ENCODE results near the gene EPB42.
"Not testable (repeated sequence)": the region's sequence is repeated elsewhere in the genome, so short reads cannot be mapped to it uniquely, and the experiment has no call there.

The EPB42 gene

DNA sequence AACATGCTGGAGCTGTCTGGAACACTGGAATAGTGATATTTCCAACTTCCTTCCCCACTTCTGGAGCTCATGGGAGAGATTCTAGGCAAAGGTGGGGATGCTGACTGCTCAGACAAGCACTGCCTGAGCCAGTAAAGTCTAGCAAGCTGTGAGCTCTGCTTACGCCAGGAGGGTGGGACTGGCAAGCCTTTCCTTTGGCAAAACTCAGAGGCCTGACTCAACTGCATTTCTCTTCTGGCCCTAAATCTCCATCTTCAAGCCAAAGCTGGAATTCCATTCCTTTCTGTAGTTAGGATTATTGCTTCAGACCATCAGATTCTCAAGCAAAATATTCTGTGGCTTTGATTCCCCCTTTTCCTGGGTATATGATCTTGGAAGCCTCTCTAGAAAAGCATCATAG lies 20.3 kb upstream of the EPB42 start:
- peak; percentile 45 for DNase-seq (ENCODE audit: low spot score)

DNA sequence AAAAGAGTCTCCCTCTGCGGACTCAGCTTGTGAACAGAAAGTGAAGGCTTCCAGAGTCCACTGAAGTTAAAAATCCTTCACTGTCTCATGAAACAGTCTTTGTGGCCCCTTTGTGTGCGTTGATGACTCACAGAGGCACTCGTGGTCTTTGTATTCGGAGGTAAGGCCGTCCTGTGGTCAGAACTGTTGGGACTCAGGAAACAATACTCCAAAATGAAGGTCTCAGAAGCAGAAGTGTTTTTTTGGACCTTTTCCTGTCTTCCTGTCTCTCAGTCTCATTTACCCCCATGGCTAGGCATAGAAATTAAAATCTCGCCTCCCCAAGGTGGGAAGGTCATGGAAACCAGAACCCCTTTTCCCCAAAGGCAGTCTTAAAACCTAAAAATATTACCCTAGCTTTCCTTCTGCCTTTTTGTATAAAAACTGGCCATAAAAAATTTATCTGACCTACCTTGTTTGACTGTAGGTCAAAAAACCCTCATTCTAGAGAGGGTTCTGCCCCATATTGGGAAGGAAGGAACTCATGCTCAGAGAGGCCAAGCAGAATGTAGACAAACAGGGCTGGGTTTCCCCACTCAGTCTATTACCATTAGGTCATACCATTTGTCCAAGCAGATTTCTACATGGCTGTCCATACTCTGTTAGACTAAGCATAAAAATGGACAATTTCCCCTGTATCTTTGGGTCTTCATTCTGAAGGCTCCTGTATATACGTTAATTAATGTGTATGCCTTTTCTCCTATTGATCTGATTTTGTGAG lies 19.1 kb upstream of the EPB42 start:
- no peak for DNase-seq (ENCODE audit: low spot score)

DNA sequence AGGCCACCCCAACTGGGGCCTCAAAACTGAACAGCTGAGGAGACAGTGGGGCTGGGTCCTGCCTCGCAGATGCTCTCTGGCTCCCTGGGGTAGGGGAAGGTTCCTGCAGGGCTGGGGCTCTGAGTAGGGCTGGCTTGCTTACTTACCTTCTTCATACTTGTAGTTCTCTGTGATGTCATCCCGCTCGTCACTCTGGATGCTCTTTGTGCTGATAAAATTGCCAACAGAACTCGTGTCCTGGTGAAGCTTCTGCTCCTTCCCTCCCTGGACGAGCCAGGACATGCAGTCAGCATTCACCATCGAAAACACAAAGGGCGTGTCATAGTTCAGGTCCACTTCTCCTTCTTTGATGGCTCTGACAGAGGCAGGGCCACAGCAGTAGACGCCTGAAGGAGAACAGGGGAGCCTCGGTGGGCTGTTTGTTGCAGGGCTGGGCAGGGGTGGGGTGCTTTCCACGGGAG lies 17.9 kb upstream of the EPB42 start:
- DNase-seq (ENCODE audit: low spot score) = no peak

DNA sequence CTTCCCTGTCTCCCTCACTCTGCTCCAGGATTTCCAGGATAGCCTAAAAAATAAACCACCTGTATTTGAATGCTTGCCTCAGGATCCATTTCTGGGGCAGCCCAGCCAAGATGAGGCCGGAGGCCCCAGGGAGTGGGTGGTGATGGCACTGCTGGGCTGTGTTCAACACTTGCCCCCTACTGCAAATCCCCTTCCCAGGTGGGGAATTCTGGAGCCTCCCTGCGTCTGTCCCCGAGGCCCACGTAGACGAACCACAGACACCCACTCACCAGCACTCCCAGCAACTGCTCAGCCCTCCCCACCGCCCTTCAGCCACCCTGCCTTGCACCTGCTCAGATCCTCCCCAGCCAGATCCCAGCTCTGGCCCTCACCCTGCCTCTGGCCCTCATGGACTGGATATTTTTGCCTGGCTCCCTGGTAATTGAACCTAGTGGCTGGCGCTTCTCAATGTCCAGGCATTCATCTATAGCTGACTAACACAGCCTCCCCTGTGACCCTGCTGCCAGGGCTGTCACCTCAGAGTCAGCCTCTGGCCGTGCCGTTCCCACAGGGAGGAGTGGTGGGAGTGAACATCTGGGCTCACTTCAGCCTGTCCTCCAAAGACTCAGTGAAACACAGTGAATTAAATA lies 17.1 kb upstream of the EPB42 start:
- DNase-seq (ENCODE audit: low spot score) = no peak

DNA sequence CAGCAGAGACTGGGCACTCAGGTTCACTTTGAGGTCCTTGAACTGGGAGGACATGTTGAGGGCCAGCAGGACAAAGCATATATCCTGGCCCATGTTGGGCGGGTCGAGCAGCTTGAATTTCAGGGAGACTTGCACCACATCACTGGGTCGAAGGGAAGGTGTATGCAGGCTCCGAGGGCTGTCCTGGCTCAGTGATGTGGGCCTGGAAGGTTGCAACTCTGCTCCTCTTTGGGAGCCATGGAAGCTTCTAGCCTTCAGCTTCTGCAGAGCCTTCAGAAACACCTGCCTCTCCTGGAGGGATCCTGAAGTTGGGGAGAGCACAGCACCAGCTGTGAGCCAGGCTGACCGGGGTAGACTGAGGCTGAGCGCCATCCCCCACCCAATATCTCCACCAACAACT lies 14.7 kb upstream of the EPB42 start:
- DNase-seq (ENCODE audit: low spot score) = no peak

DNA sequence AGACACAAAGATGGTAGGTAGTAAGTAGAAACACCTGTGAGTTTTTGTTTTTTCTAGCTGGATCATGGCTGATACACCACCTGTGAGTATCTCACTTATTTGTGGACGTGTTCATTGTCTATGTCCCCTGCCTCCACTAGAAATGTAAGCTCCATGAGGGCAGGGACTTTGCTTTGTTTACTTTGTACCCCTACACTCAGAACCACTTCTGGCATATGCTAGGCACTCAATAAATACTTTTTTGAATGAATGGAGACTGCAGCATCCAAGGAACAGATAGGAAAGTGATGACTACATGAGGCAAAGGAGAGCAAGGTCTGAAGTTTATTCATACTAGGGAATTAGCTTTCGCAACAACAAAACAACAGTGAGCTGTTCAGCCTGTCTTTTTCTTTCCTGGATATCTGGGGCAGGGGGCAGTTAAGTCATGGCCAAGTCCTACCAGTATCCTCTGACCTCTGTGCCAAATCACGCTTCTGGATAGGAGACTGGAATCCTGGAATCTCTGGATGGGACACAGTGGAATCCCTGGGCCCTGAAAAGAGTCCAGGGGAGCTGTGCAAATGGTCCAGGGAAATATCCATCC lies 11.6 kb upstream of the EPB42 start:
- no peak for DNase-seq (ENCODE audit: low spot score)

DNA sequence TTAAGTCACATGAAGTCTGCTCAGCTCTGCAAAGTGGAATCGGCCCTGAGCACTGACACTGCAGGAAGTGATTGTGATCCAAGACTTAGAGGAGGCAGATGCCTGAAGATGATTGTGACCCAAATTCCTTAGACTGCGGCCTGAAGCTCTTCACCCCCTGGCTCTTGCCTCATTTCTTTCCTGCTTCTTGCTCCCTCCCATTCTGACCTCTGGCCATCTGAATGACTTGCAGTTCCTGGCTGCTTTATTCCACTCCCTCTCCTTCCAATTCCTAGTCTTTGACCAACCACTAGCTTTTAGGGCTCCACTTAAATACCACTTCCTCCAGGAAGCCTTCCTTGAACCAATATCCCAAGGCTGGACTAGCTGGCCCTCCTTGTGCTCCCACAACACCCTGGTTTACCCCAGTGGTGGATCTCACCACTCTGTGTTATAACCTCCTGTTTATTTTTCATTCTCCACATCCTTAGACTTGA lies 9.9 kb upstream of the EPB42 start:
- DNase-seq (ENCODE audit: low spot score) = no peak

DNA sequence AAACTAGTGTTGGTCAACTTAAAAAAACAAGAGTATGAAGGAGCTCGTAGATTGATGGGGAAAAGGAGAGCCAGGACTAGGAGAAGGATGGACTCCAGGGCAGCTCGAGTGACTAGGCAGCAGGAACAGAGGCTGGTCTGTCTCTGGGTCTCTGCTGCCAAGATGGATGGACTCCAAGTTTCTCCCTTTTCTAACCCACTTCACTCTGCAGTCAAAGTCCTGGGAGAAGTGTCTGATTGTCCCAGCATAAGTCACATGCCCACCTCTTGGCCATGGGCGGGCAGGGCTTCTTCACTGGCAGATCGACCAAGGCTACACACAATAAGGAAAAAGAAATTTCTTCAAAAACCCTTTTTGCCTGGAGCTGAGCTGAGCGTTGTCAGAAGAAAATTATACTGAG lies 9.2 kb upstream of the EPB42 start:
- peak; percentile 71 for DNase-seq (ENCODE audit: low spot score)

DNA sequence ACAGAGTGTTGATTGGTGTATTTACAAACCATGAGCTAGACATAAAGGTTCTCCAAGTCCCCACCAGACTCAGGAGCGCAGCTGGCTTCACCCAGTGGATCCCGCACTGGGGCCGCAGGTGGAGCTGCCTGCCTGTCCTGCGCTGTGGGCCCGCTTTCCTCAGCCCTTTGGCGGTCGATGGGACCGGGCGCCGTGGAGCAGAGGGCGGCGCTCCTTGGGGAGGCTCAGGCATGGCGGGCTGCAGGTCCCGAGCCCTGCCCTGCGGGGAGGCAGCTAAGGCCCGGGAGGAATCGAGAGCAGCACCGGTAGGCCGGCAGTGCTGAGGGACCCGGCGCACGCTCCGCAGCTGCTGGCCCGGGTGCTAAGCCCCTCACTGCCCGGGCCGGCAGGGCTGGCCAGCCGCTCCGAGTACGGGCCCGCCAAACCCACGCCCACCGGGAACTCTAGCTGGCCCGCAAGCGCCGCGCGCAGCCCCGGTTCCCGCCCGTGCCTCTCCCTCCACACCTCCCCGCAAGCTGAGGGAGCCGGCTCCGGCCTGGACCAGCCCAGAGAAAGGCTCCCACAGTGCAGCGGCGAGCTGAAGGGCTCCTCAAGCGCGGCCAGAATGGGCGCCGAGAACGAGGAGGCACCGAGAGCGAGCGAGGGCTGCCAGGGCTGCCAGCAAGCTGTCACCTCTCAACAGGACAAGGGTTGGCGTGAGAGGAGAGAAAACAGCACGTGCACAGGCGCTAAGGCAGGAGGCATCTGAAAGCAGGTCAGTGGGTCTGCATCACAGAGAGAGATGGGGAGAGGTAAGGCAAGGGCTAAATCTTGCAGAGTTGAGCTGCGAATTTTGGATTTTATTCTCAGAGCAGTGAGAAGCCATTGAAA lies 5.9 kb upstream of the EPB42 start:
- no peak for DNase-seq (ENCODE audit: low spot score)

DNA sequence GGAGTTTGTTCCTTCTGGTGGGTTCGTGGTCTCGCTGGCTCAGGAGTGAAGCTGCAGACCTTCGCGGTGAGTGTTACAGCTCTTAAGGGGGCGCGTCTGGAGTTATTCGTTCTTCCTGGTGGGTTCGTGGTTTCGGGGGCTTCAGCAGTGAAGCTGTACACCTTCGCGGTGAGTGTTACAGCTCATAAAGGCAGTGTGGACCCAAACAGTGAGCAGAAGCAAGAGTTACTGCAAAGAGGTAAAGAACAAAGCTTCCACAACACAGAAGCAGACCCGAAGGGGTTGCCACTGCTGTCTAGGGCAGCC lies 5.1 kb upstream of the EPB42 start:
- DNase-seq (ENCODE audit: low spot score) = not testable (repeated sequence)

DNA sequence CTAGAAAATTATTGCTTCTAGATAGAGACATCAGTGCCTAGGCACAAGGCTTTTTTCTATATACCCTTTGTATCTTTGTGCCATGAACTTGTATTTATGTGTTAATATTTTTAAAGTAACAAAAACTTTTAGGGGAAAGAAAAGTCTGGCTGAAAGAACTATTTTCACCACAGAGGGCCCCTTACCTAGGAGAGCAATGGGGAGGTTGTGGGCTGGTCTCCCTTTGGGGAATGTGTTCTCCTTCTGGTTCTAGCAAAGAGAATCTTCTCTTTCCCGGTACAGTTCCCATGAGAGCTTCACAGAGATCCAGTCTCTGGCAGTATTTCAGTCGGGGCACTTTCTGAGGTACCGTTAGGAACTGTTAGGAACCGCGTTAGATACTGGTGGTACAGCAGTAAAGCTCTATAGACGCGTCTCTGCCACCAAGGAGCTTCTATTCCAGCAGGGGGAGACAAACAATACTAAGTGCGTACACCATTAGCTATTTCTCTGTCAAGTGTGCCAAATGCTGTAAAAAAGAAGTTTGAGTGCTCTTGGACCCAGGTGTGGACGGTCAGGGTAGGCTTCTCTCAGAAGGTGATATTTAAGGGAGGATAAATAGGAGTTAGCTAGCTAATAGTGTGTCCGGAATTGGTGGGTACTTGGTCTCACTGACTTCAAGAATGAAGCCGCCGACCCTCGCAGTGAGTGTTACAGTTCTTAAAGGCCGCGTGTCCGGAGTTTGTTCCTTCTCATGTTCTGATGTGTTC lies 4.6 kb upstream of the EPB42 start:
- peak; percentile 76 for DNase-seq (ENCODE audit: low spot score)

DNA sequence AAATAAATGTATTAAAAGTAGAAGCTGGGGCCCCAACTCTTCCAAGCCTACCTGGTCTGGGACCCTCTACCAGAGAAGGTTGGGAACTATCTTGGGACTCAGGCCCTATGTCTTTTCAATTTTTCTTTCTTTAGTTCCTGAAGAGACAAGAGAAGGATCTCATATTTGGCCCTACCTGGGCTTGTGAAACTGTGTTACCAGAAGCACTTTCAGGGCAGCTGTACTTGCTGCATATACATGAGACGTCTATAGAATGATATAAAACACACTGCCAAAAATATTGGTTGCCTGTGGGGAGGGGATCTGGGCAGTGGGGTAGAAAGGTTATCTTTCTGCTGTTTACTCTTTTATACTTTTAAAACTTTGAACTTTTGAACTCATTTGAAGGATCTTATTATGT lies 604 bp upstream of the EPB42 start:
- no peak for DNase-seq (ENCODE audit: low spot score)

DNA sequence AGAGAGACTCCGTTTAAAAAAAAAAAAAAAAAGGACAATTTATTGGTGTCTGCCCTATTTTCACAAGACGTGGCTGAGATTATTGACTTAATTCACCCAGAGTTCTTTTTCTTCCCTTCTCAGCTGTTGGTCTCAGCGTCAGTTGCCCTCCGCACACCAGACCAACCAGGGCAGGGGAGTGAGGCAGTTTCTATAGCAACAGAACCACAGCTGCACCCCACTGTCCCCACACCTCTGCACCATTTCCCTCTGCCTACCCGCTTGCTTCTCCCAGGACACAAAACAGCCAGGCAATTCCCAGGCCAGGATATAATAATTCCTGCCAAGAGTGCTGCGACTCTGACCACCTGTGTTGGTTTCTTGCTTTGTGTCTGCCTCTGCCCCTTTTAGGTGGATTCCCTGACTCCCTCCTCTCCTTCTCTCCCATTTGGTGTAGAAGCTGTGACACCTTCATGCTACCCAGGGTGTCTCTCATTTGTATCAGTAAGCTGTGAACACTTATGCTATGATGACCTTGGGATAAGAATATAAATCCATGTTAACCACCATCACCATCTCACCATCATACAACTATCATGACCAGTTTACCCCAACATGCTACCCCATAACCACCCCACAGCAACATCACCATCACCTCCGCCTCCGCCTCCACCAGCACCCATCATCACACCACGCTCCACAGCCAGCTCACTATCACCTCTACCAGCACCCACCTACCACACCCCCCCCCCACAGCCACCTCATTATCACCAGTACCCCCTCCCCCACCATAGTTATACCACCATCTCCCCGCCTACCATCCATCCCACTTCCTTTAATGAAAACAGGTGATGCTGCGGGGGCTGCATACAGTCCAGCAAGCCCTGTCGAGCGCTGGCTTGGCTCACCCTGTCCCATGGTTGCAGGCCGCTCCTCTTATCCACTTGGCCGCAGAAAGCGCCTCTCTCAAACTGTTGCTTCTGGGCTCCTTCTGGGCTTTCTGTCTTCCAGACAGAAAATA lies 589 bp downstream of the EPB42 start:
- no peak for DNase-seq (ENCODE audit: low spot score)

DNA sequence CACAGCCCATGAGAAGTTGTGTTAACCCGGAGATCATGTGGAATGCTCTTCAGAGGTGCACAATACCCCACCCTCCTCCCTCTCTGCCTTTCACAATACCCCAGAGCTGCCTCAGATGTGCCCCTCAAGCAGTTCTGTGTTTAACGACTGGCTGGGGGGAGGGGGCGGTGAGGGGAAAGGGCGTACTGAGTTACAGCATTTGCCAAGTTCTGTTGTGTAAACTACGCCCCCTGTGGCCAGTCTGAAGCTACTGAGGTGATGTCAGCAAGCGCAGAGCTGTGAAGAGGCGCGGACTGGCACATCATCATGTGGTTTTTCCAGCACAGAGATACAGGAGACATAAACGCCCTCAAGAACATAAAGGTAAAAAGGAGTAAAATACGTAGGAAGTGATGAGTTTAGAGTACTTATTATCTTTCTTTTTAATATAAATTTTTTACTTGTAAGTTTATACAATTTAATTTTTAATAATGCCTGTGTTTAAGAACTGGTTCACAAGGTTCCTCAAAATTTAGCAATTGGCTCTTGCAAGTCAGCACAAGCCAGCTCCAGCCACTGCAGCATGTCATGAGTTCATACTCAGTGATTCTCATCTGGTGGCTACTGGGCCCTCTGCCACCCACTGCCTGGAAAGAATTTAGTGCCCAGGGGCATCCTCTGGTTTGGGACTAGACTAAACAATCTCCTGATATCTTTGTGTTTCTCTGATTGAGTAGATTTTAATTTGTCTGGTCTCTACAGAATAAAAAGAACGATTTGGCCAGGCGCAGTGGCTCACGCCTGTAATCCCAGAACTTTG lies 1.7 kb downstream of the EPB42 start:
- DNase-seq (ENCODE audit: low spot score) = no peak

DNA sequence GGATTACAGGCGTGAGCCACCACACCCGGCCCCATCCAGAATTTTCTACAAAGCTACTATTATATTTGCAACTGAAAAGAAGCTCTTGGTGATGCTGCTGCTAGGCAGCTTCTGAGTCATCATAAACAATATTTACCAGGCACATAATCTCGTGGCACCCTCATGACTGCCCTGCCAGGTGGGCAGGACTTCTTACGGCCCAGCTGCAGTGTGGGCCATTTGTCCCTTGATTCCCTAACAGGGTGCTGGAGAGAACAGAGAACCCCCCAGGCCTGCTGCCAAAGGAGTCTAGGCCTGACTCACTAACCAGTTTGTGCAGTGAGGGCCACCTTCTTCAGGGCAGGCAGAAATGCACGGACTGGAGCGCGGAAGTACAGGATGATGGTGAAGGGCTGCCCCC lies 4.9 kb downstream of the EPB42 start:
- DNase-seq (ENCODE audit: low spot score) = no peak

DNA sequence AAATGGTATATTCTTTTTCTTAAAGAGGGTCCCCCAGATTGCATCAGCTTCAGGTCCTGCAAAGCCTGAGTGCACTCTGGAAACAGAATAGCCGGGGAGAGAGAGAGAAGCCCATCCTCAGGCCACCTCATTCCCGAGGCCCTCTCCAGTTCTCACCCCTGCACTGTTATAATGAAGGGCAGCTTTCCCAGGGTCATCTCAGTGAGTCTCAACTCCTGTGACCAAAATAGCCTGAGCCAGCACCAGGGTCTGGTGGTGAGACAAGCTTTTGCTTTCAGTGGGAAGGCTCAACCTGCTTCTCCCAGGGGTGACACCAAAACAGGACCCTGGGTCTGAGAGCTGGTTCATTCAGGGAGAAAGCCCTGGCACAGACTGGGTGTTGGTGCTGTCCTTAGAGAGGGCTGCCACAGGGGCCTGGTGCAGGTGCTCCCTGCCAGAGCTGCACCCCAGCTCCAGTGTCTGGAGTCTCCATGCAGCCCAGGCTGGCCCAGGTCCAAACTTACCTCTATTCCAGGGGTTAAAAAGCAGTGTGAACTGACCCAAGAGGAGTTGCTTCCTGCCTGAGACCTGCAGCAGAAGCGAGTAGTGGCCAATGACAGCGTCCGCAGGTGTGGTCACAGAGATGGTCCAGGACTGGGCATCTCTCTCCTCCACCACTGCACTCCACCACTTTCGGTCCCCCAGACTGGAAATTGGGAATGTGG lies 6.1 kb downstream of the EPB42 start:
- no peak for DNase-seq (ENCODE audit: low spot score)

DNA sequence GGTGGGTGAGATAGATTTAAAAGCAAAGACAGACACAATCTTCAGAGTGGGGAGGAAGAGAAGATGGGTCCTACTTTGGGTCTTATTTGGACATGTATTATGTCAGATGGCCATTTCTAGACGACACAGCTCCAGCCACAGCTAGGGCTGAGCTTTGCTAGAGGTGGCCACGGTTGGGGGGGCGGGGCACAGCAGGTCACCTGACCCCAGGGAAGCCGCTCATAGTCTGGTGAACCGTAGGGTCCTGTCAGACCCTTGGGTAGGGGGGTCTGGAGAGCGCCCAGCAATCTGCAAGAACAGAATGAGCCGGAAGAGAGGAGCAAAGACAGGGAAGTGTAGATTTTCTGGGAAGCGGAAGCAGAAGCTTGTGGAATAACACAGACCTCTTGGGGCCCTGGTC lies 6.6 kb downstream of the EPB42 start:
- DNase-seq (ENCODE audit: low spot score) = no peak

DNA sequence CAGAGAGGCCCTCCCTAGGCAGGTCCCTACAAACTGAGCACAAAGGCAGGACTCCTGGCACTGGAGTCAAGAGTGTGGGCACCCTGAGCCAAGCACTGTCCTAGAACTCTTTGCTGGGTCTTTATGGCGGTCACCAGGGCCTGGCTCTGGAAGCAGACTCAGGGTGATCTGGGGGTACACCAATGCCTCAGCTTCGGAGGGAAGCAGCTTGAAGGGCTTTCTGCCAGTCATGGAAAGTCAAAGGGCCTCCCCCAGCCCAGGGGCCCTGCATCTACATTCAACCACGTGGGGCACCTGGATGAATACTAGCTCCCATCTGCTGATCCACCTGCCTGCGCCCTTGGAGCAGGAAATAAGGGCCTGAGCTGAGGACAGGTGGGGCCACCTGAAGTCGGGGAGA lies 7.4 kb downstream of the EPB42 start:
- DNase-seq (ENCODE audit: low spot score) = no peak

DNA sequence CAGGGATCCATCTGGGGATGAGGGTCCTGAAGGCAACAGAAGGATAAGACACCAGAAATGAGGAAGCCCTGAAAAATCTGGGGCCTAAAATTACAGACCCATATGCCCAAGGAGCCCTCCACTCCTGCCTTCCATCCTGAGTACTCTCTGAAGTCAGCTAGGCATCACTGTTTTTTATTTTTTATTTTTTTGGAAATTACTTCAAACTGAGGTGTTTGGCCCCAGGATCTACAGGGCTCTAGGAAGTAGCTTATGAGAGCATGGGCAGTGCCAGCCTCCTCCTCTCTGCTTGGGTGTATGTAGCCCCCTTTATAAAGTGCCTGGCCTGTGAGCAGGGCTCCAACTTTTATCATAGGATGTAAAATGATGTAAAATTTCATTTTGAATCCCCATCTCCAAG lies 7.9 kb downstream of the EPB42 start:
- no peak for DNase-seq (ENCODE audit: low spot score)

Data from Ammon's horn (tissue), 1 donor.